ENCODE results near the gene PPFIA2.

- TF ChIP-seq CTCF (IDR thresholded peaks at IDR 0.05) (no peak), EP300 (IDR thresholded peaks at IDR 0.05) (no peak)
These were observed 88.4 kb downstream of the PPFIA2 start for GRCh38 chr12:81670759-81671158.
